Duodenal mucosa (tissue), 2 donors: ENCODE data around the gene FCRLB.

Experiments
- H3K27ac ChIP-seq: one replicate; pipeline ENCODE4 v1.7.0; 2013; ENCODE audit warnings: low read depth, low read length
- H3K27me3 ChIP-seq, 2 donors: one replicate each; pipeline ENCODE4 v1.7.0; 2013; ENCODE audit warnings: low read length in 2 of 2, control low read depth in 1 of 2; ENCODE audit not compliant: insufficient read depth in 2 of 2, control insufficient read depth in 1 of 2
- H3K36me3 ChIP-seq, 2 donors: one replicate each; pipeline ENCODE4 v1.7.0; 2013; ENCODE audit warnings: low read length in 2 of 2, control low read depth in 1 of 2; ENCODE audit not compliant: insufficient read depth in 2 of 2, control insufficient read depth in 1 of 2
- H3K4me1 ChIP-seq, 2 donors: one replicate each; pipeline ENCODE4 v1.7.0; 2013; ENCODE audit warnings: low read length in 2 of 2, control low read depth in 1 of 2; ENCODE audit not compliant: insufficient read depth in 2 of 2, control insufficient read depth in 1 of 2
- H3K4me3 ChIP-seq, 2 donors: one replicate each; pipeline ENCODE4 v1.7.0; 2013; ENCODE audit warnings: low read length in 2 of 2, low read depth in 1 of 2
- H3K9ac ChIP-seq, 2 donors: one replicate each; pipeline ENCODE4 v1.7.0; 2013; ENCODE audit warnings: low read length in 2 of 2, low read depth in 1 of 2
- H3K9me3 ChIP-seq, 2 donors: one replicate each; pipeline ENCODE4 v1.7.0; 2013; ENCODE audit warnings: low read length in 2 of 2, control low read depth in 1 of 2; ENCODE audit not compliant: control insufficient read depth in 1 of 2

Gene FCRLB

GRCh38 chr1:161739865-161740566, 18.7 kb downstream of the FCRLB start:
- Histone ChIP-seq H3K9me3 (no peaks in the 10 kb centered on the region), H3K27ac (no peak overlapping the region), H3K27me3 (peaks cover 0 to 2% of the 10 kb centered on the region in 2 donors), H3K9ac (no peak overlapping the region), H3K4me1 (peaks cover 0 to 13% of the 10 kb centered on the region in 2 donors), H3K4me3 (no peak overlapping the region), H3K36me3 (no peaks in the 10 kb centered on the region)

GRCh38 chr1:161740921-161741320, 19.6 kb downstream of the FCRLB start:
- Histone ChIP-seq H3K9ac (no peak overlapping the region), H3K27ac (no peak overlapping the region), H3K4me1 (peaks cover 0 to 13% of the 10 kb centered on the region in 2 donors), H3K27me3 (peaks cover 0 to 2% of the 10 kb centered on the region in 2 donors), H3K4me3 (no peak overlapping the region), H3K9me3 (no peaks in the 10 kb centered on the region), H3K36me3 (no peaks in the 10 kb centered on the region)

GRCh38 chr1:161743231-161743630, 21.9 kb downstream of the FCRLB start:
- Histone ChIP-seq H3K4me3 (no peak overlapping the region), H3K9me3 (no peaks in the 10 kb centered on the region), H3K36me3 (no peaks in the 10 kb centered on the region), H3K27me3 (no peaks in the 10 kb centered on the region), H3K9ac (no peak overlapping the region), H3K4me1 (peaks cover 0 to 13% of the 10 kb centered on the region in 2 donors), H3K27ac (no peak overlapping the region)

GRCh38 chr1:161747801-161748200, 26.5 kb downstream of the FCRLB start:
- peaks cover 6 to 10% of the 10 kb centered on the region in 2 donors for H3K36me3 ChIP-seq
- H3K9me3 ChIP-seq: no peaks in the 10 kb centered on the region
- no peak overlapping the region for H3K9ac ChIP-seq

GRCh38 chr1:161749509-161750407, 28.4 kb downstream of the FCRLB start, which contains the start of gene DUSP12:
DUSP12 (plus strand) TSS chr1:161749786; CDS start chr1:161749802, 16 bp downstream.
- H3K27me3 ChIP-seq: no peaks in the 10 kb centered on the region
- H3K27ac ChIP-seq: peak within 1 kb of the TSS; percentile 77
- no peaks in the 10 kb centered on the region for H3K9me3 ChIP-seq
- peaks cover 11 to 29% of the 10 kb centered on the region in 2 donors for H3K36me3 ChIP-seq
- peaks cover 6 to 8% of the 10 kb centered on the region in 2 donors for H3K4me1 ChIP-seq
- H3K9ac ChIP-seq: peak within 1 kb of the TSS; percentile 76 to 87
- peak within 1 kb of the TSS; percentile 79 to 94 for H3K4me3 ChIP-seq

More at GRCh38 chr1:161747801-161748200, 26.5 kb downstream of the FCRLB start:
- Histone ChIP-seq H3K27ac (no peak overlapping the region), H3K4me1 (peaks cover 6 to 8% of the 10 kb centered on the region in 2 donors), H3K27me3 (no peaks in the 10 kb centered on the region), H3K4me3 (no peak overlapping the region)

- peaks cover 9 to 12% of the 10 kb centered on the region in 2 donors for H3K4me1 ChIP-seq
- H3K9ac ChIP-seq: no peak overlapping the region
- H3K27me3 ChIP-seq: no peaks in the 10 kb centered on the region
- no peaks in the 10 kb centered on the region for H3K9me3 ChIP-seq
- no peak overlapping the region for H3K4me3 ChIP-seq
- peaks cover 0 to 2% of the 10 kb centered on the region in 2 donors for H3K36me3 ChIP-seq
- H3K27ac ChIP-seq: no peak overlapping the region
Observed at GRCh38 chr1:161763522-161764098, 42.3 kb downstream of the FCRLB start.

- no peaks in the 10 kb centered on the region for H3K36me3 ChIP-seq
- H3K9ac ChIP-seq: peak within 1 kb of the TSS; percentile 91 to 98
- H3K27me3 ChIP-seq: no peaks in the 10 kb centered on the region
- H3K4me3 ChIP-seq: peak within 1 kb of the TSS; percentile 98 to 100
- peak within 1 kb of the TSS; percentile 67 for H3K27ac ChIP-seq
- no peaks in the 10 kb centered on the region for H3K9me3 ChIP-seq
- peaks cover 9 to 12% of the 10 kb centered on the region in 2 donors for H3K4me1 ChIP-seq
Observed at GRCh38 chr1:161766102-161766981, 45.0 kb downstream of the FCRLB start, which contains the start of gene ATF6. ATF6 (plus strand) TSS chr1:161766320; CDS start chr1:161766361, 41 bp downstream.

GRCh38 chr1:161768461-161768860, 47.1 kb downstream of the FCRLB start:
- no peaks in the 10 kb centered on the region for H3K9me3 ChIP-seq
- peaks cover 12 to 20% of the 10 kb centered on the region in 2 donors for H3K4me1 ChIP-seq
- H3K36me3 ChIP-seq: no peaks in the 10 kb centered on the region
- H3K27me3 ChIP-seq: no peaks in the 10 kb centered on the region
- H3K4me3 ChIP-seq: no peak overlapping the region
- H3K9ac ChIP-seq: no peak overlapping the region
- no peak overlapping the region for H3K27ac ChIP-seq

GRCh38 chr1:161768986-161769672, 47.8 kb downstream of the FCRLB start:
- no peak overlapping the region for H3K9ac ChIP-seq
- no peaks in the 10 kb centered on the region for H3K9me3 ChIP-seq
- no peak overlapping the region for H3K27ac ChIP-seq
- H3K4me3 ChIP-seq: no peak overlapping the region
- no peaks in the 10 kb centered on the region for H3K36me3 ChIP-seq
- peaks cover 12 to 20% of the 10 kb centered on the region in 2 donors for H3K4me1 ChIP-seq
- no peaks in the 10 kb centered on the region for H3K27me3 ChIP-seq
